H1 (cell line): Measurements from ENCODE around the gene GAGE12F. TPM values are rescaled to one million over a fixed set of nuclear protein-coding genes. Genes with fewer than 3 reads are reported as not detected.
"Not testable (repeated sequence)": the region's sequence is repeated elsewhere in the genome, so short reads cannot be mapped to it uniquely, and the experiment has no call there.

Source experiments
- CTCF ChIA-PET: fragments of 300-600 bp; sonication (Branson Sonifier 250); formaldehyde crosslinking; loops from one replicate; lab custom pipeline; 2021; ENCODE audit not compliant: partially characterized antibody; lab: Charles Lee
- POLR2A ChIA-PET: fragments of 300-600 bp; sonication (Branson Sonifier 250); formaldehyde crosslinking; loops from one replicate; lab custom pipeline; 2021; ENCODE audit warnings: inconsistent platforms; ENCODE audit not compliant: partially characterized antibody; lab: Charles Lee
- DNase-seq, 2 experiments: peaks; one replicate each; pipeline versions ENCODE4 v3.0.0 to v3.0.0-alpha.2; 2010 to 2022; ENCODE audit warnings: low spot score in 2 of 2, low read depth in 1 of 2, mixed read lengths in 1 of 2
- FAIRE-seq: peaks from 2 replicates; lab custom pipeline; 2011; peaks lifted over from hg19 to GRCh38; lab: Jason Lieb, UNC
- H2AFZ ChIP-seq: 2 replicates; pipeline ENCODE4 v1.8.1; 2012; ENCODE audit warnings: low read length, inconsistent platforms
- H2AK5ac ChIP-seq: 2 replicates; pipeline ENCODE4 v1.6.1; 2013; ENCODE audit warnings: low read depth, low read length
- H2BK120ac ChIP-seq: replicated peaks from 2 replicates; pipeline ENCODE3; 2013; ENCODE audit warnings: low read depth, low read length, inconsistent platforms
- H2BK12ac ChIP-seq: 2 replicates; pipeline ENCODE4 v1.6.1; 2013; ENCODE audit warnings: low read depth, low read length
- H2BK15ac ChIP-seq: 2 replicates; pipeline ENCODE4 v1.6.1; 2013; ENCODE audit warnings: low read length
- H2BK20ac ChIP-seq: 2 replicates; pipeline ENCODE4 v1.6.1; 2013; ENCODE audit warnings: low read length
- H2BK5ac ChIP-seq: 2 replicates; pipeline ENCODE4 v1.6.1; 2013; ENCODE audit warnings: low read depth, low read length
- H3K14ac ChIP-seq: 2 replicates; pipeline ENCODE4 v1.6.1; 2013; ENCODE audit warnings: inconsistent platforms; ENCODE audit not compliant: insufficient read length
- H3K18ac ChIP-seq: 2 replicates; pipeline ENCODE4 v1.6.1; 2013; ENCODE audit warnings: low read length; ENCODE audit errors: extremely low read depth
- H3K23ac ChIP-seq: 2 replicates; pipeline ENCODE4 v1.6.1; 2013; ENCODE audit warnings: inconsistent platforms; ENCODE audit not compliant: insufficient read length
- H3K23me2 ChIP-seq: 2 replicates; pipeline ENCODE4 v1.6.1; 2013; ENCODE audit warnings: low read depth, low read length
- H3K27ac ChIP-seq: 2 replicates; pipeline ENCODE4 v1.6.1; 2011; ENCODE audit warnings: low read depth, low read length, inconsistent platforms
- H3K27me3 ChIP-seq, 4 experiments: replicated peaks in 1 of 4; 1 replicate in 1 of 4; 2 replicates in 3 of 4; pipeline versions ENCODE4 v1.6.1 to v1.8.1; 2011 to 2013; ENCODE audit warnings: low read length in 3 of 4, mild to moderate bottlenecking in 3 of 4, inconsistent platforms in 2 of 4, mixed read lengths in 2 of 4, moderate library complexity in 1 of 4; ENCODE audit not compliant: control insufficient read depth in 3 of 4, insufficient read depth in 3 of 4; ENCODE audit errors: extremely low read depth in 1 of 4
- H3K36me3 ChIP-seq, 4 experiments: 2 replicates each; pipeline versions ENCODE4 v1.6.1 to v1.8.1; 2011 to 2013; ENCODE audit warnings: mild to moderate bottlenecking in 4 of 4, low read length in 3 of 4, moderate library complexity in 2 of 4, control low read depth in 1 of 4, inconsistent platforms in 1 of 4; ENCODE audit not compliant: insufficient read depth in 4 of 4, control insufficient read depth in 2 of 4
- H3K4ac ChIP-seq: replicated peaks from 2 replicates; pipeline ENCODE3; 2013; ENCODE audit warnings: low read length, low read depth, mixed read lengths, inconsistent platforms; ENCODE audit not compliant: insufficient read length
- H3K4me1 ChIP-seq, 4 experiments: replicated peaks in 1 of 4; 1 replicate in 1 of 4; 2 replicates in 3 of 4; pipeline versions ENCODE4 v1.6.1 to v1.8.1; 2011 to 2013; ENCODE audit warnings: low read length in 3 of 4, inconsistent platforms in 2 of 4, mixed read lengths in 1 of 4; ENCODE audit not compliant: insufficient read depth in 4 of 4, control insufficient read depth in 3 of 4
- H3K4me2 ChIP-seq, 2 experiments: 2 replicates each; pipeline versions ENCODE4 v1.6.1 to v1.8.1; 2011 to 2013; ENCODE audit warnings: low read depth in 2 of 2, low read length in 2 of 2, control low read depth in 1 of 2, inconsistent platforms in 1 of 2, mild to moderate bottlenecking in 1 of 2; ENCODE audit not compliant: insufficient read depth in 1 of 2
- H3K4me3 ChIP-seq, 4 experiments: fragments of 200-600, 300-600 bp in 1 of 4; sonication (generic), shearing (Covaris generic), sonication (Bioruptor Twin) in 1 of 4; 2 replicates each; pipeline versions ENCODE4 v1.5.1 to v1.8.1; 2011 to 2016; ENCODE audit warnings: low read length in 4 of 4, low read depth in 3 of 4, control low read depth in 2 of 4, inconsistent platforms in 2 of 4, mild to moderate bottlenecking in 2 of 4, mixed read lengths in 1 of 4, moderate library complexity in 1 of 4; ENCODE audit not compliant: insufficient read depth in 2 of 4; ENCODE audit errors: extremely low read depth in 1 of 4
- H3K56ac ChIP-seq: replicated peaks from 2 replicates; pipeline ENCODE3; 2013; ENCODE audit warnings: low read depth, mild to moderate bottlenecking, mixed read lengths, low read length, inconsistent platforms; ENCODE audit not compliant: insufficient read length
- H3K79me1 ChIP-seq: 2 replicates; pipeline ENCODE4 v1.6.1; 2013; ENCODE audit warnings: low read depth, low read length, control low read depth
- H3K79me2 ChIP-seq, 2 experiments: 2 replicates each; pipeline versions ENCODE4 v1.6.1 to v1.8.1; 2012 to 2013; ENCODE audit warnings: low read length in 2 of 2, mild to moderate bottlenecking in 2 of 2, inconsistent platforms in 1 of 2; ENCODE audit not compliant: insufficient read depth in 2 of 2, control insufficient read depth in 1 of 2
- H3K9ac ChIP-seq, 4 experiments: replicated peaks in 1 of 4; 1 replicate in 1 of 4; 2 replicates in 3 of 4; pipeline versions ENCODE4 v1.6.1 to v1.8.1; 2011 to 2013; ENCODE audit warnings: low read depth in 3 of 4, low read length in 3 of 4, control low read depth in 2 of 4, mild to moderate bottlenecking in 2 of 4, moderate library complexity in 2 of 4, inconsistent platforms in 1 of 4; ENCODE audit errors: extremely low read depth in 1 of 4
- H3K9me3 ChIP-seq, 2 experiments: 2 replicates each; pipeline versions ENCODE4 v1.6.1 to v1.8.1; 2012 to 2013; ENCODE audit warnings: mild to moderate bottlenecking in 2 of 2, moderate library complexity in 2 of 2, control low read depth in 1 of 2, inconsistent platforms in 1 of 2, low read depth in 1 of 2, low read length in 1 of 2, mixed read lengths in 1 of 2; ENCODE audit not compliant: insufficient read depth in 2 of 2
- H4K20me1 ChIP-seq, 2 experiments: replicated peaks in 1 of 2; 2 replicates each; pipeline versions ENCODE3 to v1.8.1; 2011 to 2013; ENCODE audit warnings: inconsistent platforms in 2 of 2, low read length in 2 of 2, mild to moderate bottlenecking in 1 of 2; ENCODE audit not compliant: insufficient read depth in 2 of 2, control insufficient read depth in 1 of 2
- H4K5ac ChIP-seq: 2 replicates; pipeline ENCODE4 v1.6.1; 2013; ENCODE audit warnings: low read length, low read depth, mixed read lengths, inconsistent platforms; ENCODE audit not compliant: insufficient read length
- H4K8ac ChIP-seq: 2 replicates; pipeline ENCODE4 v1.8.0; 2013; ENCODE audit warnings: mild to moderate bottlenecking, moderate library complexity, low read length, inconsistent platforms; ENCODE audit not compliant: insufficient read depth; ENCODE audit errors: extremely low read depth
- H4K91ac ChIP-seq: replicated peaks from 2 replicates; pipeline ENCODE3; 2013; ENCODE audit warnings: low read length, mixed read lengths, inconsistent platforms; ENCODE audit not compliant: insufficient read length
- WGBS, 2 experiments: shearing (Covaris generic) in 1 of 2; methylation state at CpG; one replicate each; pipeline versions ENCODE4 v1.1.6 to v1.1.7; 2013 to 2015; ENCODE audit warnings: low lambda C conversion rate in 2 of 2, mixed read lengths in 2 of 2, inconsistent platforms in 1 of 2, low coverage in 1 of 2, missing lambda C conversion rate in 1 of 2; ENCODE audit not compliant: insufficient replicate concordance in 2 of 2, insufficient coverage in 1 of 2, insufficient read length in 1 of 2; ENCODE audit errors: extremely low coverage in 1 of 2, missing lambda C conversion rate in 1 of 2; 5-methylcytosine and 5-hydroxymethylcytosine counted together
- polyA plus RNA-seq, 7 experiments: library from polyadenylated mRNA; depleted of rRNA in 3 of 7; stranded (reverse) in 5 of 7; unstranded in 2 of 7; fragments of >200 nt in 5 of 7; fragments of 200-250 nt in 2 of 7; gene quantifications; 1 replicate in 5 of 7; 2 replicates in 1 of 7; 4 replicates in 1 of 7; pipeline versions ENCODE4 v1.2.1 to v1.2.3, GENCODE V29; 2011 to 2013; ENCODE audit warnings: missing spikeins in 2 of 7, mixed read lengths in 2 of 7
- total RNA-seq: library from RNA; stranded (reverse); fragmentation: NEBNext Ultra II Directional; extraction: Animal tissue kit (Norgen Biotek cat#: 25700); gene quantifications from 2 replicates; pipeline ENCODE4 v1.2.1, GENCODE V29; 2021

The GAGE12F gene
- total and polyA plus RNA-seq, 2 of the 8 experiments (the other 6 are each of a cell fraction or from before 2014, with no cell fraction given), result not detected

DNA sequence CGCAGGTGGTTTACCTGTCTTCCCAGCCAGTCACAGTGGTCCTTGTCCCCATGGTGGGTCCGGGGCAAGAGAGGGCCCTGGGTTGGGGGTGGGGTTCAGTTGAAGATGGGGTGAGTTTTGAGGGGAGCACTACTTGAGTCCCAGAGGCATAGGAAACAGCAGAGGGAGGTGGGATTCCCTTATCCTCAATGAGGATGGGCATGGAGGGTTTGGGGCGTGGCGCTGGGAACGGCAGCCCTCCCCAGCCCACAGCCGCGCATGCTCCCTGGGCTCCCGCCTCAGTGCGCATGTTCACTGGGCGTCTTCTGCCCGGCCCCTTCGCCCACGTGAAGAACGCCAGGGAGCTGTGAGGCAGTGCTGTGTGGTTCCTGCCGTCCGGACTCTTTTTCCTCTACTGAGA is 19.0 kb downstream of the GAGE12F start, which contains the start of gene GAGE12H:
Gene GAGE12H (plus strand): TSS at position 301 of the 400 bp plus-strand sequence. CDS start 1,155 bp downstream, outside the sequence.
- H4K20me1 ChIP-seq, H2BK12ac ChIP-seq, H3K14ac ChIP-seq, DNase-seq, H3K9ac ChIP-seq, H3K4me2 ChIP-seq, H3K18ac ChIP-seq, H4K91ac ChIP-seq, FAIRE-seq, H3K9me3 ChIP-seq, H3K4me3 ChIP-seq, H3K79me2 ChIP-seq, H3K23ac ChIP-seq, H3K27me3 ChIP-seq, H3K36me3 ChIP-seq, H3K79me1 ChIP-seq, H3K4me1 ChIP-seq, H2BK120ac ChIP-seq, H3K27ac ChIP-seq, H2BK15ac ChIP-seq, H2BK5ac ChIP-seq, POLR2A ChIA-PET, H4K8ac ChIP-seq, H4K5ac ChIP-seq, H3K23me2 ChIP-seq, H2AFZ ChIP-seq, H3K56ac ChIP-seq, H2BK20ac ChIP-seq, H2AK5ac ChIP-seq, H3K4ac ChIP-seq, CTCF ChIA-PET: not testable (repeated sequence)
- WGBS, 2 experiments, result no CpG with 5 or more reads among the region's 16 CpGs

DNA sequence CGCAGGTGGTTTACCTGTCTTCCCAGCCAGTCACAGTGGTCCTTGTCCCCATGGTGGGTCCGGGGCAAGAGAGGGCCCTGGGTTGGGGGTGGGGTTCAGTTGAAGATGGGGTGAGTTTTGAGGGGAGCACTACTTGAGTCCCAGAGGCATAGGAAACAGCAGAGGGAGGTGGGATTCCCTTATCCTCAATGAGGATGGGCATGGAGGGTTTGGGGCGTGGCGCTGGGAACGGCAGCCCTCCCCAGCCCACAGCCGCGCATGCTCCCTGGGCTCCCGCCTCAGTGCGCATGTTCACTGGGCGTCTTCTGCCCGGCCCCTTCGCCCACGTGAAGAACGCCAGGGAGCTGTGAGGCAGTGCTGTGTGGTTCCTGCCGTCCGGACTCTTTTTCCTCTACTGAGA is 28.6 kb downstream of the GAGE12F start, which contains the start of gene GAGE2A:
Gene GAGE2A (plus strand): TSS at position 301 of the 400 bp plus-strand sequence. CDS start 1,155 bp downstream, outside the sequence.
- H3K4ac ChIP-seq, H3K56ac ChIP-seq: not testable (repeated sequence)

More for the DNA sequence above, 28.6 kb downstream of the GAGE12F start, which contains the start of gene GAGE2A:
- H3K4me3 ChIP-seq, POLR2A ChIA-PET, H3K27me3 ChIP-seq, H3K14ac ChIP-seq, H2AK5ac ChIP-seq, H3K4me1 ChIP-seq, H3K27ac ChIP-seq, H3K9me3 ChIP-seq, H3K4me2 ChIP-seq, FAIRE-seq, CTCF ChIA-PET, H2BK120ac ChIP-seq, H4K91ac ChIP-seq, DNase-seq, H3K9ac ChIP-seq, H2BK5ac ChIP-seq, H2BK20ac ChIP-seq, H3K79me2 ChIP-seq, H3K36me3 ChIP-seq, H4K5ac ChIP-seq, H2AFZ ChIP-seq, H3K79me1 ChIP-seq, H2BK12ac ChIP-seq, H2BK15ac ChIP-seq, H3K23ac ChIP-seq, H3K23me2 ChIP-seq, H4K8ac ChIP-seq, H3K18ac ChIP-seq, H4K20me1 ChIP-seq: not testable (repeated sequence)
- no CpG with 5 or more reads among the region's 16 CpGs for WGBS, 2 experiments
